Lower leg skin (tissue), 4 donors: ENCODE measurements around the gene ADGRG7. TPM values are rescaled to one million over a fixed set of nuclear protein-coding genes. Genes with fewer than 3 reads are reported as not detected.

Source experiments
- DNase-seq, 2 donors: peaks; one replicate each; pipeline ENCODE4 v3.0.0-alpha.2; 2019; ENCODE audit warnings: low spot score in 2 of 2
- H3K4me3 ChIP-seq: fragments of 200-600 bp; sonication (generic); 2 replicates; pipeline ENCODE4 v1.5.1; 2017; ENCODE audit warnings: mild to moderate bottlenecking, low read depth; ENCODE audit not compliant: poor library complexity, severe bottlenecking
- POLR2A ChIP-seq, 2 donors: fragments of 450-650 bp; IDR thresholded peaks; one replicate each; pipeline ENCODE4 v1.6.1; 2016 to 2017; ENCODE audit warnings: antibody characterized with exemption in 2 of 2, mild to moderate bottlenecking in 1 of 2, moderate library complexity in 1 of 2
- WGBS, 2 donors: methylation state at CpG; one replicate each; pipeline ENCODE4 v1.1.5; 2018; 5-methylcytosine and 5-hydroxymethylcytosine counted together
- intact Hi-C: fragments of 100-400 bp; cut with DNase I; formaldehyde crosslinking; loops from one replicate; pipeline ENCODE4 v1.15.0; 2023; ENCODE audit warnings: low total_unique reads
- total RNA-seq, 4 donors: library from RNA; depleted of rRNA; stranded (reverse); fragments of >200 nt; gene quantifications; one replicate each; pipeline ENCODE4 v1.1.0, GENCODE V29; 2016
- TF ChIP-seq, protein P1 (sequence below), 3 donors: fragments of 450-650 bp; IDR thresholded peaks; one replicate each; pipeline ENCODE4 v1.5.1; 2016; ENCODE audit warnings: antibody characterized with exemption in 3 of 3, mild to moderate bottlenecking in 3 of 3, moderate library complexity in 2 of 3

ADGRG7 gene
- total RNA-seq, 4 donors from 2014 or later, result not detected

GRCh38 chr3:100719136-100719535 is 109.7 kb downstream of the ADGRG7 start:
- intact Hi-C loops, result no loop called here
- 36 to 50% methylated on average over 1 of the region's 1 CpG for WGBS, 2 donors
- no peak for DNase-seq
- TF ChIP-seq POLR2A (IDR thresholded peaks at IDR 0.05), result no peak
- TF ChIP-seq, protein P1, sequence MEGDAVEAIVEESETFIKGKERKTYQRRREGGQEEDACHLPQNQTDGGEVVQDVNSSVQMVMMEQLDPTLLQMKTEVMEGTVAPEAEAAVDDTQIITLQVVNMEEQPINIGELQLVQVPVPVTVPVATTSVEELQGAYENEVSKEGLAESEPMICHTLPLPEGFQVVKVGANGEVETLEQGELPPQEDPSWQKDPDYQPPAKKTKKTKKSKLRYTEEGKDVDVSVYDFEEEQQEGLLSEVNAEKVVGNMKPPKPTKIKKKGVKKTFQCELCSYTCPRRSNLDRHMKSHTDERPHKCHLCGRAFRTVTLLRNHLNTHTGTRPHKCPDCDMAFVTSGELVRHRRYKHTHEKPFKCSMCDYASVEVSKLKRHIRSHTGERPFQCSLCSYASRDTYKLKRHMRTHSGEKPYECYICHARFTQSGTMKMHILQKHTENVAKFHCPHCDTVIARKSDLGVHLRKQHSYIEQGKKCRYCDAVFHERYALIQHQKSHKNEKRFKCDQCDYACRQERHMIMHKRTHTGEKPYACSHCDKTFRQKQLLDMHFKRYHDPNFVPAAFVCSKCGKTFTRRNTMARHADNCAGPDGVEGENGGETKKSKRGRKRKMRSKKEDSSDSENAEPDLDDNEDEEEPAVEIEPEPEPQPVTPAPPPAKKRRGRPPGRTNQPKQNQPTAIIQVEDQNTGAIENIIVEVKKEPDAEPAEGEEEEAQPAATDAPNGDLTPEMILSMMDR (IDR thresholded peaks at IDR 0.05), result no peak
- no peak overlapping the region for H3K4me3 ChIP-seq

DNA sequence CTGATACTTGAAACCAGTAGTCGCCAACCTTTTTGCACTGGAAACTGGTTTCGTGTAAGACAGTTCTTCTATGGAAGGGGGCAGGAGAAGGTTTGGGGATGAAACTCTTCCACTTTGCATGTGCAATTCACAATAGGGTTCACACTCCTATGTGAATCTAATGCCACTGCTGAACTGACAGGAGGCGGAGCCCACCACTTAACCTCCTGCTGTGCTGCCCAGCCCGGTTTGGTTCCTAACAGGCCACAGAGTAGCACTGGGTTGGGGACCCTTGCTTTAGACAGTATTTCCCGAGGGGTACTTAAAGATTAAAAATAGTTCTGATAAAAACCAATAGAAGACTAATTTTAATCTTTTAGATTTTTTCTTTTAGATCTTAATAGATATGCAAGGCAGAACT is 111.0 kb downstream of the ADGRG7 start:
- no peak for DNase-seq
- TF ChIP-seq, protein P1 (IDR thresholded peaks at IDR 0.05), result no peak
- TF ChIP-seq POLR2A (IDR thresholded peaks at IDR 0.05), result no peak
- no peak overlapping the region for H3K4me3 ChIP-seq
- intact Hi-C loops, result no loop called here
- 77 to 79% methylated on average over 5 of the region's 5 CpGs for WGBS, 2 donors

DNA sequence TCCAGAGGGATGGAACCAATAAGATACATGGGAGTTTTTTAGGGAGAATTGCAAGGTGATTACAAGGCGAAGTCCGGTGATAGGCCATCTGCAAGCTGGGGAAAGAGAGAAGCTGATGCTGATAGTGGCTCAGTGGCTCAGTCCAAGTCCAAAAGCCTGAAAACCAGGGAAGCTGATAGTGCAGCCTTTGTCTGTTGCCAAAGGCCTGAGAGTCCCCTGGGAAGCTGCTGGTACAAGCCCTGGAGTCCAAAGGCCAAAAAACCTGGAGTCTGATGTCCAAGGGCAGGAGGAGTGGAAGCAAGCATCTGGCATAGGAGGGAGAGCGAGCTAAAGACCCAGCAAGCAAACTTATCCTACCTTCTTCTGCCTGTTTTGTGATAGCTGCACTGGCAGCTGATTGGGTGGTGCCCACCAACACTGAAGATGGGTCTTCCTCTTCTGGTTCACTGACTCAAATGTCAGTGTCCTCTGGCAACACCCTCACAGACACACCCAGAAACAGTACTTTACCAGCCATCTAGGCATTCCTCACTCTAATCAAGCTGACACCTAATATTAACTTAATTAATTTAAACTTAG is 116.6 kb downstream of the ADGRG7 start:
- 95 to 97% methylated on average over 3 of the region's 3 CpGs for WGBS, 2 donors
- DNase-seq, result no peak
- intact Hi-C loops, result no loop called here
- no peak overlapping the region for H3K4me3 ChIP-seq
- TF ChIP-seq POLR2A (IDR thresholded peaks at IDR 0.05), result no peak
- TF ChIP-seq, protein P1 (IDR thresholded peaks at IDR 0.05), result no peak

DNA sequence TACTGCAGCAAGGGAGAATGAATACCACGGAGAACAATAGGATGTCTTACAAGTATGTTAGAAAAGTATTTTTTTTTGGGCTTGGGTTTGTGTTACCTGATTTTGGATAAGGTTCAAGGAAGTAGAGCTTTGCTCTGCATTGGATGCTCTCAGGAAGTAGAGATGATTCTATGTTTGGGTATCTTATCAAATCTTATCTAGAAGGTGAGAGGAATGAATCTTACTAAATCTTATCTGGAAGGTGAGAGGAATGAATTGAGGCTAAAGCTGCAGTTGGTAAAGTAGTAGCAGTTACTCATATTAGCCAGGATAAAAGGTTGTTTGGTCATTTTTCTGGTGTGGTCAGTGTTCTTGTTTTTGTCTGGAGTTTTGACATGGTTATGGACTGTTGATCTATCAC is 117.3 kb downstream of the ADGRG7 start:
- WGBS, 2 donors, result 80 to 89% methylated on average over 1 of the region's 1 CpG
- intact Hi-C loops, result no loop called here
- no peak overlapping the region for H3K4me3 ChIP-seq
- TF ChIP-seq, protein P1 (IDR thresholded peaks at IDR 0.05), result no peak
- DNase-seq, result no peak

GRCh38 chr3:100730524-100730923 is 121.1 kb downstream of the ADGRG7 start:
- no peak for DNase-seq
- intact Hi-C loops, result no loop called here
- TF ChIP-seq POLR2A (IDR thresholded peaks at IDR 0.05), result no peak
- TF ChIP-seq, protein P1 (IDR thresholded peaks at IDR 0.05), result no peak
- WGBS, 2 donors, result 75 to 82% methylated on average over 3 of the region's 3 CpGs
- H3K4me3 ChIP-seq, result no peak overlapping the region

DNA sequence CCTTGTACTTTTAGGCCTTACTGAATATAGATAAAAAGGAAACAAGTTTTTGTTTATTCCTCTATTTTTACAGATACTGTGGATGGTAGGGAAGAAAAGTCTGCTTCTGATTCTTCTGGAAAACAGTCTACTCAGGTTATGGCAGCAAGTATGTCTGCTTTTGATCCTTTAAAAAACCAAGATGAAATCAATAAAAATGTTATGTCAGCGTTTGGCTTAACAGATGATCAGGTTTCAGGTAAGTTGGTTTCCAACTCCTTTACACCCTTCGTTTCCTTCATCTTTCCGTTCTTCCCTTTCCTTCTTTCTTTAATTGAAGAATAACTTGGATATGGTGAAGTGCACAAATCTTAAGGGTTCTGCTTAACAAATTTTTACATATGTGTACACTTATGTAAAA is 123.0 kb downstream of the ADGRG7 start:
- WGBS, 2 donors, result 81 to 84% methylated on average over 3 of the region's 3 CpGs
- intact Hi-C loops, result no loop called here
- TF ChIP-seq, protein P1 (IDR thresholded peaks at IDR 0.05), result no peak
- no peak for TF ChIP-seq POLR2A (IDR thresholded peaks at IDR 0.05)
- no peak overlapping the region for H3K4me3 ChIP-seq
- no peak for DNase-seq
